Activated T-helper 1 cell treated with Interleukin-2 at 50 U/mL for 16 hours (primary cell): ENCODE data around the gene HPGDS.
"Not testable (repeated sequence)": the region's sequence is repeated elsewhere in the genome, so short reads cannot be mapped to it uniquely, and the experiment has no call there.

Source experiments
- DNase-seq: peaks from one replicate; pipeline ENCODE4 v3.0.0-alpha.2; 2020; ENCODE audit warnings: low read depth

The HPGDS gene

DNA sequence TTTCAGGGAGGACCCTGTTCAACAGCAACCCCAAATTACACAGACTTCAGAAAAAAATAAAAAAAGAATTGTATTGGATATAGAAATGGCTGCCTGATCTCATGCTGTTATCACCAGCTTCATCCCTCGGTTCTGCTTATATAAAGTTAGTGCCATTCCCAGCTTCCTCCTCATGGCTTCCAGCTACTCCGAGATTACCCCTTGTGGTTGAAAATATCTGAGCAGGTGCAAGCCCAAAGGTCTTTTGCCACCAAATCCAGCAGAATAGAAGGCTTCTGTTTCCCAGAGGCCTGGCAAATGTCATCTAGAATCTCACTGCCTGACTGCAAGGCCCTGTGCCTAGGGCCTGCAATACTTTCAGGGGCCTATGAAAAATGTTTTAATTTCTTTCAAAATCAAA is 13.8 kb upstream of the HPGDS start:
- DNase-seq, result no peak

DNA sequence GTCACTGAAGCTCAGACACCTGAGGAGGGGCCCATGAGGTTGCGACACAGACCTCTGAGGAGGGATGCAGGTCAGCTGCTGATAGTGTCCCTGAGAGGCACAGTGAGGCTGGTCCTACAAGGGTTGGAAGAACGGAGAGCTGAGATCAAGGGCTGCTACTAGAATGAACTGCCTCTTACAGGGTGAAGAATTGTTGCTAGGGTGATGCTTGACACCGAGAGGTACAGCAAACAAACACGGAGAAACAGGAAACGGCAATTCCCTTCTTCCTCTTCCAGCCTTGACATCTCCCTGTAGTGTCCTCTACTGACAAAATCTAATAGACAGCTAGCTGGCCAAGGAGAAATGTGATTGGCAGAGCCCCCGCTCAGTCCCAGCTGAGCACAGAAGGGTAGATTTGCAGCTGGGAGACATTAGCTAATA is 11.8 kb upstream of the HPGDS start:
- DNase-seq, result no peak

DNA sequence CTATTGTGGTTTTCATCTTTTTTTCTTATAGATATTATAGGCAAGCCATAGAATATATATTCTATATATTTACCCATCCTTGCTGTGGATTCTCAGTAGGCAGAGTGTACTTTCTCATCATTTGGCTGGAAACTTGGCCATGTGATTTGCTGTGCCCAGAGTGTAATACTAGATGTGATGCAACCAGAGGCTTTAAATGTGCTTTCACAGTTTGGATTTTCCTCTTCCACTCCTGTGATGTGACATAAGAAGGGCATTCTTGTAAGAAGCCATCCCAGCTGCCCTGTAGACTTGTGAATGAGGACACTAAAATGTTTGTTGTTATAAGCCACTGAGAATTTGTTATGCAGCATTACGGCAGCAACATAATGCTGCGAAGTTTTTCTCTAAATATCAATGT is 10.4 kb upstream of the HPGDS start:
- DNase-seq, result no peak

DNA sequence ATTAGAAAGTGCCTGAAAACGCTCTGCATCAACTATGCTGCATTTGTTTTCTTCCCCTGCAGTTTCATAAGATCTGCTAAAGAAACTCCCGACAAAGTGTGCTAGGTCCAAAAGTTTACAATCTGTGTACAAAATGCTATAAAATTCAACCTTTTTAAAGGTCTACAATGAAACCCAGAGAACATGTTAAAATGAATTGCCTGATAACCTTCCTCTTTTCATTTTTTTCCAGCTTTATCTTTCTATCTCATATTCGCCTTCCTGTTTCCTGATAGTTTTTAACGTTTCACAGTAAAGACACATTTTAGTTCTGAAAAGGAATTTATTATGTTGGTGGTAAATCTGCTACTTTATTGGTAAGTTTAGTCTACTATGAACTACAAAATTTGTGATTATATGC is 9.5 kb upstream of the HPGDS start:
- DNase-seq, result no peak

DNA sequence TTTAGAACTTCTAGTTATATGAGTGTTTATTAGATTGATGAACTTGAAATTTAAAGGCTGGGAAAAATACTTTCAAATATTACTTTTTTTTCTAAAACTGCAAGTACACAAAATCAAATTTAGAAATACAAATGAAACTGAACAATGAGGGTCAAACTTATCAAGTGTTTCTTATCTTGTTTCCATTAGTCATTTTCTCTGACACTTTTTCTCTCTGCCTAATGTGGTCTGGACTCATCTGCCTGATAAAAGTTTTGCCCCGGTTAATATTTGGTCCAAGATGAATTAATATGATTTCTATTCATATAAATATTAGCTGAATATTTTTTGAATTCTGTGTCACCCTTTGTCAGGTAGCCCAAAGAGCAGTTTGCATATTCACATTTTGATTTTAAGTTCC is 8.7 kb upstream of the HPGDS start:
- no peak for DNase-seq

DNA sequence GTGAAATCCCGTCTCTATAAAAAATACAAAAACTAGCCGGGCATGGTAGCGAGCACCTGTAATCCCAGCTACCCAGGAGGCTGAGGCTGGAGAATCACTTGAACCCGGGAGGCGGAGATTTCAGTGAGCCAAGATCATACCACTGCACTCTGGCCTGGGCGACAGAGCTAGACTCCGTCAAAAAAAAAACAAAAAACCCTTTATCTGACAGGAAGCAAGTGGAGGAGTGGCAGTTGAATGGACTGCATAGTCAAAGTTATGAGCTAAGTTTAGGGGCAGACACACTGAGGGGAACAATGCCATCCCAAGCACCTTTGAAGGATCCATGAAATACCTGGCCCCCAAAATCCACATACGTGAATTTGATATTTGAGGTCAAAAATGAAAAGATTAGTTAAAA is 7.5 kb upstream of the HPGDS start:
- DNase-seq, result no peak

DNA sequence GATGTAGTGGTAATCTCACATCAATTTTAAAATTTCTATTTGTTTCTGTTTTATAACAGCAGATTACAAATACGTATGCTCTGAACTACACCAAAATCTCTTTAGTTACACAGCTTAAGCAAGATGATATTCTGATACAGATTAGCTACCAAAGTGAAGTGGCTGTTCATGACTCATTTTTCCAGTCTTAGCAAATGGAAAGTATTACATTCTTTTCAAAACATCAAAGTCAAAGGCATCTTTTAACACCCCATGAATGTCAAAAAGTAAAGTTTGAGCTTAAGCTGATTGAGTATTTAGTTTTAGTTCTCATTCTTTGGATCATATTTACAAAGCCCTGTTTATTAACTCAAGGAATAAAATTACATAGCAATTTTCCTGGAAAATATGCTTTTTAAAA is 6.6 kb upstream of the HPGDS start:
- no peak for DNase-seq

DNA sequence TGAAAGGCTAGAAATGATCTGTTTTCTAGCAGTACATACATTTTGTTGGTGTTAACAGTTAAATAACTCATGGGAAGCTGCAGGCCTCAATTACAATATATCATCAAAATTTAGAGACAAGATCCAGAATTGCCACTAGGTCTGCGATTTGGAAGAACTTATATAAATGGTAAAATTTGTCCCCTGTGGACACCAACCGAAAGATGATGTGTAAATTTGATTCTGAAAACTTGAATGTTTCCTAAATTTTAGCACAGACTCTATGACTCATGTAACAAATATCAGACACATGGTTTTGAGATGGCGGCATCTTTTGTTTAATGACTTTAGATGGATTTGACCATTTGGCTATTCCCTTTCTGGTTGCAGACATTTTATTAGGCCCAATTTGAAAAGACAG is 6.0 kb upstream of the HPGDS start:
- DNase-seq, result no peak

DNA sequence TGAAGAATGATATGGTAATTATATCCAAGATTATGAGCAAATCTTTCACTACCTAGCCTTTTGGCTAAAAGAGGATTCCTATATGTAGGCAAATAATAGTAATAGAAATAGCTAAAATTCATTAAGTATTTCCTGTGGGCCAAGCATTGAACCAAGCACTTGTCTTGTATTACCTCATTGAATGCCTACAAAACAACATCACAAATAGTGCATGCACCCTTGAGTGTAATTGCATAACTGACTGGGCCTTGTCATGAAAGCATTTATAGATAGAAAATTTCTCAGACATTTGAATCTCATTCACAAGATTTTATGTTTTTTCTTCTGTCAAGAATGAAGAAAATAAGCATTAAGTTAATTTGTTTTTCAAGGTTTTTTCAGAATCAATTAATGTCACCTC is 3.9 kb upstream of the HPGDS start:
- no peak for DNase-seq

DNA sequence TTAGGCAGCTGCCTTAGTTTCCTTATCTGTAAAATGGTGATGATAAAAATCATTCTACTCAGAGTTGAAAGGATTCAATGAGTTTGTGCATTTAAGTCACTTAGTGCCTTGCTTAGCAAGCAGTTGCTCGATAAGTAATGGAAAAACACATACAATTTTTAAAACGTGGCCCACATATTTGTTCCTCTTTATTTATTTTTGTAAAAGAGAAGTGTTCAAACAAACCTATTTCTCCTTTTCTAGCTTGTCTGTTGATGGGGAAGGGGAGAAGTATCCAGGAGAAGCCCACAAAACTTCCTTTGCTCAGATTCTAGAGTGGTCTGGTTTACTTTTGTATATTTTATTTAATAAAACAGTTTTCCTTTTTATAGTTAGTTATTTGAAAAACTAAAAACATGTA is 3.3 kb upstream of the HPGDS start:
- no peak for DNase-seq

DNA sequence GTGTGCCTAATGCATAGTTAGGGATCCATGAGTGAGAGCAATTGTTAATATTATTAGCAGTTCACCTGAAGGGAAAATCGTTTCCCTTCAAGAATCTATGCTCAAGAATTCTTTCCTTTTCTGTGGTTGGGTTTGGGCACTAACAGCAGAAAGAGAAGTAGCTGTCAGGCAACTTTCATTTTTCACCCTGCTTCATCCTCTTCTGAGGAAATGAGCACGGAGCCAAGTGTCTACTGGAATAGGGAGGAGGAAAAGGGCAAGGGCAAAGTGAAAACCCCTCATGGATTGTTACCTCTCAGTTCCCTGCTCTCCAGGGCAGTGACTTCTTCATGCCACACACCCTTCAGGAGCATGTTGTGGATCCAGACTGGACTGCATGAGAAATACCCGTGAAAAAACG is 2.6 kb upstream of the HPGDS start:
- no peak for DNase-seq

DNA sequence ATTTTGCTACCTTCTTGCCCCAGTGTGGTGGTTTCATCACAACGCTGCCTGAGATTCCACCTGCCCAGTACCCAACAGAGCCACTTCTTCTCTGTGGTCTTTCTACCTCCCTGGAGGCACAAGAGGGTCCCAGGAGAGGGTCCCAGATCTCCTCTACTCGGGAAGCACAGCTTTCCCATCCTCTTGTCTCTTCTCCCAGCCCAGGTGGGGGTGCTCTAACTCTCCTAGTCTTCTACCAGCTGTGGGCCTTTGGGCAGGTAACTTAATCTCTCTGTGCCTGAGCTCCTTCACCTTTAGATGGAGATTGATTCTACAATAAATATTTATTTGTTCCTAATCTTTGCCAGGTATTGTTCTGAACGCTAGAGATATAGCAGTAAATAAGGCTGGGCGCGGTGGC is 1.8 kb upstream of the HPGDS start:
- DNase-seq, result no peak

DNA sequence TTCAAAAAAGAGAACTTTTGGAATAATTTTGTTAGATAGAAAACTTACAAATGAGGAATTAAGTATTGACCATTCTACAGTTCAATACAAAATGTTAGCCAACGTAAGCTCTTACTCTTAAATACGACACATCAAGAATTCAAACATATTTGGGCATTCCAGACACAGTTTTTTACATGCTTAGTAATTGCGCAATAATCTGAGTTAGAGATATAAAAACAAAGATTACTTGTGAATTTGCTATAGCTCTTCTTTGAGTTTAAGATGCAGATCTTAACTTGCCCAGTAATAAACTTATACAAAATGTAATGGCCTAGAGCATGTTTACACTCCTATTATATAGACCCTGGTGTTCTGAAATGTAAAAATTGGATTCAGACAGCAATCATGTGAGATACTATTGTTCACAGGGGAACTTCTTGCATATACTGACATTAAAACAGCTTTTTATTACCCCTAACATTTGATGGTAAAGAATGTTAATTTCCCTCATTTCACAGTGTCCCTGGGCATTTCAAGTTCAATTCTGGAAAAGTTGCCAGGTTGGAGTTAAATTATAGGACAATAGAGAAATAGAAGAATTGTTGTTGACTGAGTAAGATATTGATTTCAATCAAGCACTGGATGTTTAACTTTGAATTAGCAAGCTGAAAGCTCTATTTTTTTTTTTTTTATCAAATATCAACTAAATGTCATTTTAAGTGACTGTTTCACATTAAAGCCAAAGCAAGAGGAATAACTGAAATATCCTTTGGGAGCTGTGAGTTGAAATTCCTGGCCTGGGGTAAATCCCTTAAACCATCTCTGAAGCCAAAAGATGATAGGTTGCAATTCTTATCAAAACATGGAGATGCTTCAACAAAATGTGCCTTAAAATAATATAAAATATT is 910 bp downstream of the HPGDS start:
- no peak for DNase-seq

DNA sequence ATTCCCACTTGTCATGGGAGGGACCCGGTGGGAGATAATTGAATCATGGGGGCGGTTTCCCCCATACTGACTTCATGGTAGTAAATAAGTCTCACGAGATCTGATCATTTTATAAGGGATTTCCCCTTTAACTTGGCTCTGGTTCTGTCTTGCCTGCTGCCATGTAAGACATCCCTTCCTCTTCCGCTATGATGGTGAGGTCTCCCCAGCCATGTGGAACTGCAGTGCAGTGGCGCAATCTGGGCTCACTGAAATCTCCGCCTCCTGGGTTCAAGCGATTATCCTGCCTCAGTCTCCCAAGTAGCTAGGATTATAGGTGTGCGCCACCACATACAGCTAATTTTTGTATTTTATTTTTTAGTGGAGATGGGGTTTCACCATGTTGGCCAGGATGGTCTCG is 2.9 kb downstream of the HPGDS start:
- no peak for DNase-seq

DNA sequence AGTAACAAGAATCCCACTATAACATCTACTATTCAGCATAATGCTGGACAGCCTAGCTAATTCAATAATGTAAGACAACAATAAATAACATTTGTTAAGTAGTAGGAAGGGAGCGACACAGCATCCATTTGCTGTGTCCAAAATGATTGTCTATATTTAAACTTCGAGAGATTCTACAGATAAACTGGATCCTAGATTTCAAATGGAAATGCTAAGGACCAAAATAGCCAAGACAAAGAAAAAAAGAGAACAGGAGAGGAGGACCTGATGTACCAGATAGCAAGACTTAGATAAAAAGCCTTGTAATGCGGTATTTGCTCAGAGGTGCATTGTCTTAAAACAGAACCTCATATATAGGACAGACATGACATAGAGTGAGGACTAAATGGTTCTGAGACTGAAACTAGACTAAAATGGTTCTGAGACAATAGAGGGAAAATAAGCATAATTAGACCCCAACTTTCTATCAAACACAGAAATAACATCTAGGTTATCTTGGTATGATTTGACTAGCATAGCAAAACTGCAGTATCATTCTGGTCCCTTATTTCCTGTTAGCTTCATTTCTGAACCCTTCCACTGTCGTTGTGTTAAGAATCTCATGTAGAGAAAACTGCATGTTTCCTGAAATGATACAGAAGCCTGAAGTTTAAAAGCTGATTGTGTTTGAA is 3.8 kb downstream of the HPGDS start:
- DNase-seq, result no peak

DNA sequence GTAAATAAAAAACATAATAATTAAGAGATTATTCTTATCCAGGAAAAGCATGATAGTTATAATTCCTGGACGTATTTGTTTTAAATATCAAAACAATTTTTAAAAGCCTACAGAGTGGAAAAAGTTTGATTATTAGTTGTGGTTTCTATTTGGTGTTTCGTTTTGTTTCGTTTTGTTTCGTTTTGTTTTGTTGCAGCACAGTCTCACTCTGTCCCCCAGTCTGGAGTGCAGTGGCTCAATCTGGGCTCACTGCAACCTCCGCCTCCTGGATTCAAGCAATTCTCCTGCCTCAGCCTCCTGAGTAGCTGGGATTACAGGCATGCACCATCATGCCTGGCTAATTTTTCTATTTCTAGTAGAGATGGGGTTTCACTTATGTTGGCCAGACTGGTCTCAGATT is 5.8 kb downstream of the HPGDS start:
- DNase-seq, result not testable (repeated sequence)

DNA sequence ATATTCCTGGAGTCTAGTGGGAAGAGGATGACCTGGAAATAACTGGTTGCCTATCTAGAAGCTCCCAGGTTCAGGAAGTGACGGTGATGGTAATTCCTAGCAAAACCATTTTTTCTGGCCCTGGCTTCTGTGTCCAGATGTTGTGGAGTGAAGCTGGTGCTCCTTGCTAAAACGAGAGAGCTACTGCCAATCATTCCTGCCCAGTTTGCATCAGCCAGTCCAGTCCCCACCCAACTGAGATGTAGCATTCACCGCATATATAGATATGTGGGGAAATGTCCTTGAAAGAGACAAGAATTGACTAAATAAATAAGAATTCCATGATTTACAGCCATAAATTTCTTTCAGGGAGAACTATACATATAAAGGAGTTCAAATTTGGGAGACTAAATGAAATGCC is 6.3 kb downstream of the HPGDS start:
- DNase-seq, result no peak

DNA sequence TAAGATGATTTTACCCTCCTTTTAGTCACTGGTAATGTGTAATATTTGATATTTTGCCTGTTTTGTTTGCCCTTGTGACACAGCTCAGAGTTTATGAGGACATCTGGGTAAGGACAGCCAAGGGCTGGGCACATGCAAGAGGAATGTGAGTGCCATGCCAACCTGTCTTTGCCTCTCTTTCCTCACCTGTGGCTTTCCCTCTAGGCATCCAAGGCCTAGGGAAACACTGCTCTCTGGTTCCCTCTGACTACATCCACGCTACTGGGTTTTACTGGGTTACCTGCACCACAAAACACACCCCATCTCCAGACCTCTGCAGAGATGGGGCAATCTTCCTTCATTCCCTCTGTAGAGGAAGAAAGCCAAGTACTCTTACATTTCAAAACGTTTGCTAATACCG is 7.7 kb downstream of the HPGDS start:
- DNase-seq, result no peak

DNA sequence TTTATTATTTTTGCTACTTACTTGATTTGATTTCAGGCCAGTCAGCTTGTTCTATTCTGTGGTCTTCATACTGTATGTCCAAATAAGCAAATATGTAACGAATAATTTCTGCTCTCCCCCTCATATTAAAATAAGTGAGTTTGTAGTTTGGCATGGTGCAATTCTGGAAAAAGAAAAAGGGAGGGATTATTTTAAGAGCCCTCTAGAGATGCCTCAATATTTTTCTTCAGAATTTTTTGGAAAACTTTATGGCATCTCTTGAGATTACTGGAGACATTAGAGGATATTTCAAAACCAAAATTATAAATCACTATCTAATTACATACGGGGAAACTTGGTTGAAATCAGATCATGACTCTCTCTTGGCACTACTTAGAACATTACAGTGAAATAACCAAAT is 8.2 kb downstream of the HPGDS start:
- DNase-seq, result no peak

DNA sequence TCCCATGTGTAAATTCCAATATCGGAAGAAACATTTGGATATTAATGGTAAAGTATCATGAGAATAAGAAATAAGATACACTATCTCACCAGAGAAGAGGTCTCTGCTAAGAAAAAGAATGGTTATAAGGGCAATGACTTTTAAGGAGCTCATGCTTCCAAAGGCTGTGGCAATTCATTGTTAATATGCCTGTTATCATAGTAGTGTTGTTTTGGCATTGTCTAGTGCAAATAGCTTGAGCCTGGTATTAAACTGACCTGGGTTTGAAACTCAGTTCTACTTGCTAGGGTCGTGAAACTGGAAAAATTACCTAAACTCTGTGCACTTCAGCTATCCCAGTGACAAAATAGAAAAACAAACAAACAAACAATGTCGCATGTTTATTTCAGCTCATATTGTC is 8.8 kb downstream of the HPGDS start:
- no peak for DNase-seq

DNA sequence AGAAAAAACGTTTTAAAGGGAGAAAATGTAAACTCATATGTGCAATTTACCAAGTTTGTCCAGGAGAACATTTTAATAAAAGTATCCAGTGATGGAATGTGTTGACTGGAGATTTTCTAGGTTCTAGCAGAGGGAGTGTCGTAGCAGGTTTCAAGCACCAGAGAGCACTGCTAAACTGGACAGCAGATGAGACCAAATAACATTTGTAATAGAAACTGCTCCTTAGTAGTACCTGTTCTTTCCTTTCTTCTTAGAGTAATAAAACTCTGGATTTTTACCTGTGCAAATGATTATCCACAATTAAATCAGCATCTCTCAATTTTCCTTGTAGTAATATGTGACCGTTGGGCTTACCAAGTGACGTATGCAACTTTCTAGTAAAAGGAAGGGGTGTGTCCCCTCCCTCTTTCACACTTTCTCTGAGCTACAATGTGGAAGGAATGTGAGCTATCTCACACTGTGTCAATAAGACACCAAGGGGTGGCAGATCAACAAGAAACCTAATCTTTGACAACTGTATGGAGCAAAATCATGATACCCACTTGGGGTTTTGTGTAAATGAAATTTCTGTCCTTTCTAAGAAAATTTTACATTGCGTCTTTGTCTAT is 9.5 kb downstream of the HPGDS start:
- no peak for DNase-seq

DNA sequence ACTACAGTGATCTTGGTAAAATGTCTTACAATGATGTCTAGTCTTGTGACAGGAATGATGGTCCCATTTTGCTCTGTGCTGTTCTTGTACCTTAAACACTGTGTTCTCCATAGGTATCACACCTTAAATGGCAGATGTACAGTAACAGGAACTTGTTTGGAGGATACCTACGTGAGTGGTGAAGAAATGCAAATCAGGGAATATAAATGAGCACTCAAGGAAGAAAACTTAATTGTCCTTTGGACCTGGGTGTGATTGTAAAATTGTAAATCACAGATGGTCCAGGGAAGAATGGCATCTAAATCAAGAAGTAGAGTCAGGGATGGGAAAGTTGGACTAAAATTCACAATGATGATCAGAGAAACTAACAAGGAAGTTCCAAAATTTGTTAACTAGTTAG is 12.7 kb downstream of the HPGDS start:
- DNase-seq, result no peak

DNA sequence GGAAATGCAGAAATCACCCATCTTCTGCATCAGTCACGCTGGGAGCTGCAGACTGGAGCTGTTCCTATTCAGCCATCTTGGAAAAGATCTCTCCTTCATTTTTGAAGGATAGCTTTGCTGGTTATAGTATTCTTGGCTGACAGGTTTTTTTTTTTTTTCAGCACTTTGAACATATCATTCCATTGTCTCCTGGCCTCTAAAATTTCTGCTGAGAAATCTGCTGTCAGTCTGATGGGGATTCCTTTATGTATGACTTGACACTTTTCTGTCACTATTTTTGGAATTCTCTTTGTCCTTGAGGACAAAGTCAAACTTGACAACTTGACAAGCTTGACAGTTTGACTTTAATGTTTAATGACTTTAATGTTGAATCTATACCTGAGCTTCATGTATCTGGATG is 16.8 kb downstream of the HPGDS start:
- no peak for DNase-seq
